GM19025 (cell line): ENCODE results near the gene SIVA1.

Experiments
- ATAC-seq: cut with Tn5 transposase; IDR thresholded peaks from one replicate; pipeline ENCODE4 v1.9.1; 2021; ENCODE audit warnings: mild to moderate bottlenecking, low read depth, moderate library complexity; ENCODE audit not compliant: unreplicated experiment

The SIVA1 gene

DNA sequence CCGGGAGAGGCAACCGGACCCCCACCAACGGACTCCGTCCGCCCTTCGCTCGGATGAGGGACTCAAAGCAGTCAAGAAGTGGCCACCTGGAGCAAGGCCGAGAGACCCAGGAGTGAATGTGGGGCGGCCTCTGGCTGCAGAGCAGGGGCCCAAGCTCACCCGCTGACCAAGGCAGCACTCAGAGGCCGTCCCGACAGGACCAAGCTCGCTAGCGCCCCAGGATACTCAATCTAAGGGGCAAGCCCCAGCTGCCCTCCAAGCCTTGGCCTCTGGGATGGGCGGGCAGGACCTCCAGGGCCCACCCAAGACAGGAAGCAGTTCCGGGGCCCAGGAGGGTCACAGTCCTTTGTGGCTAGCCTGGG is 41.7 kb downstream of the SIVA1 start:
- peak; percentile 11 for ATAC-seq

DNA sequence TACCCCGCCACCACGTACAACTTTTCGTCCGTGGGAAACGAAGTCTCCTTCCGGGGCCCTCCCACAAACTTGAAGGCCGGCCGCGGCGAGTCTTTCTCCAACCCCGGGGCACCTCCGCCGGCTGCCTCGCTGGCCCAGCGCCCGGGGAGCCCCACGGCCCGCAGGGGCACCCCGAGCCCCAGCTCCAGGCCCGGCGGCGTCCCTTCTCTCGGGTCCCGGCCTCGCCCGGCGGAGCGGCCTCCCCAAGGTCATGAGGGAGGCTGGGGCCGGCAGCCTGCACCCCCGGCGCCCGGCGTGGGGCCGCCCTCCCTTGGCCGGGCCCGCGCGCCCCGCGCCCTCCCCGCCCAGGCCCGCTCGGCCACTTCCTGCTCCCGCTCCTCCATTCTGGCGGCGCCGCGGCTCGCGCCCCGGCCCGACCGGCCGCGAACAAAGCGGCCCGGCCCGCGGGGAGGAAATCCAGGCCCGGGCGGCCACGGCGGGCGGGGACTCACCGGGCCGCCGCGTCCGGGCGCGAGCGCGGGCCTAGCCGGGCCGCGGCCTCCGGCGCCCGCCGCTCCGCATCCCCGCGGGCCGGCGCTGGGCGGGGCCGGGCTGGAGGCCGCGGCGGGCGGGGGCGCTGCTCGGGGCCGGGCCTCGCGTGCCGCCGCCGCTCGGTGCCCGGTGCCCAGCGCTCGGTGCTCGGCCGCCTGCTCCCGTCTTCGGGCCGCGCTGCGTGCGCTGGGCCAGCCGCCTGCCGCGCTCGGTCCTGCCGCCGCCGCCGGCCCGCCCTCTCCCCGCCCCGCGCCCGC is 42.2 kb downstream of the SIVA1 start, which contains the start of gene AKT1:
Gene AKT1, minus strand, starts transcription at position 756 of the 788 bp plus-strand sequence. CDS start 3,105 bp downstream, outside the sequence.
- ATAC-seq, result peak; percentile 40

DNA sequence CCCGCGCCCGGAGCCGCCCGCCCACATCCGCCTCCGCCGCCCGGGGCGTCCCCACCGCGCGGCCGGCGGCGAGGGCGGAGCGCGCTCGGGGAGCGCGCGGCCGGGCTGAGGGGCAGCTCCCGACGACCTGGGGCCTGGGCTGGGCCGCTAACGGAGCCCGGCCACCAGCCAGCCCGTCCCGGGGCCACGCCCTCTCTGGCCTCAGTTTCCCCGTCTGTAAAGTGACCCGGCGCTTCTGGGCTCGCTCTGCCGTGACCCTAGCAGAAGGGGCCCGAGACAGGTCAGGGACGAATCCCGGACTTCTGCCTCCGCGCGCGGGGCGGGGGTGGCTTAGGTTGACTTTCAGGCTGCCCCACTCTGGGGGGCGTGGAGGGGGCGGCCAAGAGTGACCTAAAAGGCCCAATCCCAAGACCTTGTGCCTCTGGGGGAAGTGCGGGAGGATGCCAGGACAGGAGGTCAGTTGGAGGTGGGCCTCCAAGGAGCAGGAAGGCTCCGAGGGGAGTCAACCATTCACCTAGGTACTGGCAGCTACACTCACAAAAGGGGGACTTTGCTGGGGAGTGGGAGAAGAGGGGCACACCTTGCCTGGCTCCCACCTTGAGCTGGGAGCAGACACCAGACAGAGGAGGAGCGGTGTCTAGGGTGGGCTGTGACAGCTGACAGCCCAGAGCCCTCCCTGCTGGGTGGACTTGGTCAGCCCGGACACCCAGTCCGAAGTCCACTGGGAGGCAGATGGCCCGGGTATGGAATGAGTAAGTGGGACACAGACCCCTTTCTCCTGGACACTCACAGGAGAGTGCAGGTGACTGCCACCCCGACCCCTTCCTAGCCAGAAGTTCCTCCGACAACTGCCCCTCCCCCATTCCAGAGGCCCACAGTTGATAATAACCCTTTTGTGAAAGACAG is 43.1 kb downstream of the SIVA1 start:
- ATAC-seq, result peak; percentile 51

DNA sequence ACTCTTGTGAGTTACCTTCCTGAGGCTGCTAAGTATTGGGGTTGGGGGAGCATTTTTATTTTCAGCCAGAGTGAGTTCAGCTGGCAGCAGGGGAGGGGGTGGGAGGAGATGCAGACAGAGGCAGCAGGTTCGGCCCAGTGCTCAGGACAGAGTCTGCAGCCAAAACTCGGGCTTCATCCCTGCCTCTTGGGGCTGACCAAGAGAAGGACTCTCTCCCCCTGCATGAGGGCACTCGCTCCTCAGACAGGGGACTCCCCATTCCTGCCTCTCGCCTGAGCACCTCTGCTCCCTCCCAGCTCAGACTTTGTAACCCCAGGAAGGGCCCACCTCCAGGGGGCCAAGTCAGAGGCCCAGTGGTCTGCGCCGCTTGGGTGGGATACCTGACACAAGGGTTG is 43.7 kb downstream of the SIVA1 start:
- no peak for ATAC-seq

GRCh38 chr14:104797115-104798044 is 44.4 kb downstream of the SIVA1 start:
- no peak for ATAC-seq

- no peak for ATAC-seq
These were observed 45.6 kb downstream of the SIVA1 start for GRCh38 chr14:104798300-104799243.

GRCh38 chr14:104799244-104800014 is 46.5 kb downstream of the SIVA1 start:
- ATAC-seq, result no peak

GRCh38 chr14:104800015-104800770 is 47.2 kb downstream of the SIVA1 start:
- ATAC-seq, result peak; percentile 51

GRCh38 chr14:104800771-104801519 is 48.0 kb downstream of the SIVA1 start, which contains the start of gene ZBTB42:
ZBTB42 (plus strand) TSS chr14:104801101; CDS start chr14:104801198, 97 bp downstream.
- peak; percentile 41 for ATAC-seq

DNA sequence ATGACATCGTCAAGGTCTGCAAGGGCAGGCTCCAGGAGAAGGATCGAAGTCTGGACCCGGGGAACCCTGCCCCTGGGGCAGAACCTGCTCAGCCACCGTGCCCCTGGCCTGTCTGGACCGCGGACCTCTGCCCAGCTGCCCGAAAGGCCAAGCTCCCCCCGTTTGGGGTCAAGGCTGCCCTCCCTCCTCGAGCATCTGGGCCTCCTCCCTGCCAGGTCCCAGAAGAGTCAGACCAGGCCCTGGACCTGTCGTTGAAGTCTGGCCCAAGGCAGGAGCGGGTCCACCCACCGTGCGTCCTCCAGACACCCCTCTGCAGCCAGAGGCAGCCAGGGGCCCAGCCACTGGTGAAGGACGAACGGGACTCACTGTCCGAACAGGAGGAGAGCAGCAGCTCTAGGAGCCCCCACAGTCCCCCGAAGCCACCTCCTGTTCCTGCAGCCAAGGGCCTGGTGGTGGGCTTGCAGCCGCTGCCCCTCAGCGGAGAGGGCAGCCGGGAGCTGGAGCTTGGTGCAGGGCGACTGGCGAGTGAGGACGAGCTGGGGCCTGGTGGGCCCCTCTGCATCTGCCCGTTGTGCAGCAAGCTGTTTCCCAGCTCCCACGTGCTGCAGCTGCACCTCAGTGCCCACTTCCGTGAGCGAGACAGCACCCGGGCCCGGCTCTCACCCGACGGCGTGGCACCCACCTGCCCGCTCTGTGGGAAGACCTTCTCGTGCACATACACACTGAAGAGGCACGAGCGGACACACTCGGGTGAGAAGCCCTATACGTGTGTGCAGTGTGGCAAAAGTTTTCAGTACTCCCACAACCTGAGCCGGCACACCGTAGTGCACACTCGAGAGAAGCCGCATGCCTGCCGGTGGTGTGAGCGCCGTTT is 48.8 kb downstream of the SIVA1 start:
- ATAC-seq, result no peak

DNA sequence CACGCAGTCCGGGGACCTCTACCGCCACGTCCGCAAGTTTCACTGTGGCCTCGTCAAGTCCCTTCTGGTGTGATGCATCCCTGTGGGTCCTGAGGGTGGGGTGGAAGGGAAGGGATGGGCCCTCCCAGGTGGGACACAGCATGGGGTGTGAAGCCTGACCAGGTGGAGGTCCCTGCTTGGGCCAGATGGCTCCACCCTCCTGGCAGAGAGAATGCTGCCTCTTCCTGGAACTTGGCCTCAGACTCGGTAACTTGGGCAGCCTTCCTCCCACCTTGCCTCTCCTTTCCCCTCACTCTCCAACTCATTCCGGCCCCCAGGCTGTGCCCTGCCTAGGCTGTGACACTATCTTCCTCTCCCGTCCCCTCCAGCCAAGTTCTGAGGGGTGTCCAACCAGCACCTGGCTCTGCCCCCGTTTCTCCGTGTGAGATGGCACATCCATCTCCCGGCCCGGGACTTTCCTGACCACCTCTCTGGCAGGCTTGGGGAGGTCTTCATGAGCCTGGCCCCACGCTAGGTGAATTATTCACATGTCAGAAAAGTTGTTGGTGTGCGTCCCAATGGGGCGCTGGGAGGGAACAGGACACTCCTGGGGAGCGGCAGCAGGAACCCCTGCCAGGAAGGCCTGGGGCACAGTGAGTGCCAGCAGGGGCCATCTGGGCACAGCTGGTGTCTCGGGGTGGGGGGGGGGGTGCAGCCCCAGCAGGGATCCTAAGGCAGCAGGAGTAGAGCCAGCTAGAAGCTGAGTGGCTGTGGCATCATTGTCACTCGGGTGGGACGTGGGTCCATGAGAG is 49.6 kb downstream of the SIVA1 start:
- ATAC-seq, result no peak

- no peak for ATAC-seq
These were observed 50.4 kb downstream of the SIVA1 start for GRCh38 chr14:104803280-104803911.

DNA sequence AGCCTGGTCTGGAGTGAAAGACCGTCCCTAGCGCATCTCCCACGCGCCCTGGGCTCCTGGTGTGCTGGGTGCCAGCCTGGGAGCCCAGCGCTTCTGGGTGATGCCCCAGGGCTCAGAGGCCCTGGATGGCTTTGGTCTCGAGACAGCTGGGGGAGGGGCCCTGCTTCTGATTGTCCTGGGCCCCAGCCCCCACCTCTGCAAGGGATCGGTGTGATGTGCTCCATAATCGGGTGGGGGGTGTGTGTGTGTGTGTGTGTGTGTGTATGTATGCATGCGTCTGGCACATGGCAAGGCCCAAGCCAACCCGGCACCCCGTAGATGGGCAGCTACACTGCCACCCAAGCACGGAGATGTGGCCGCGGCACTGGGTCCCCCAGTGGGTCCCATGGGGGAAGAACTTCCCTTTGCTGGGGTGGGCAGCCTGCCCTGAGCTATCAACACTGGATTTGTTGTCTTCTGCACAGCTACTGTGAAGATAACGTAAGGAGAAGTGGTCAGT is 51.0 kb downstream of the SIVA1 start:
- ATAC-seq, result no peak

GRCh38 chr14:104804481-104805325 is 51.8 kb downstream of the SIVA1 start:
- ATAC-seq, result no peak
